ENCODE results near the gene ZYG11B. TPM values are rescaled to one million over a fixed set of nuclear protein-coding genes. Genes with fewer than 3 reads are reported as not detected.

The ZYG11B gene
- total and polyA plus RNA-seq, 2 donors (not counting 1 experiment from before 2014, with no cell fraction given), result 3.6 to 22.3 TPM

DNA sequence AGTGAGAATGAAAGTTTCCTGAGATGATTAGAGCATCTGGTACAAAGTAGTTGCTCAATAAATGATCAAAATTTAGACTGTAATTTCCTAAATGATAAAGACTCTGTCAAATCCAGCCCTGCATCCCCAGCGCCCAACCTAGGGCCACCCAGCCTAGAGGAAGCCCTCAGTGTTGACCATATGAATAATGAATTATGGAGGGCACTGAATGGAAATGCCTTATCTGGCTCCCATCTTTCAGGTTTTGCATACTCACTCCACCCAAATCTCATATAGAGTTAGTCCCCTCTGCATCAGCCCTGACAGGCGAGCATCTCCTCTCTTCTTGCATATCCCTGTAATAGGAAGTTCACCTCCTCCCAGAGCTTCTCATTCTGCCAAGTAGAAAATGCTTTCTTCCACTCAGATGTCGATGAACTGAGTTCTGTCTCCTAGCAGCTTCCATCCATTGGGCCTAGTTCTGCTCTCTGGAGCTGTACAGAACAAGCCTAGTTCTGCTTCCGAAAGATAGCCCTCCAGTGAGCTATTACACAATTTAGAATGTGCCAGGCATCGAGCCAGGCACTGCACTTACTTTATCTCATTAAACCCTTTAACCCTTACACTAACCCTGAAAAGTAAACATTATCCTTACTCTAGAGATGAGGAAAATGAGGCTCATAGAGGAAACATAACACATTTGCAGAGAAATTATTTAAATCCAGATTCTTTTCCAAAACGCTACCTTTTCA, 49.0 kb upstream of the ZYG11B start:
- peaks cover 6% of the 10 kb centered on the region for H3K4me1 Mint-ChIP-seq
- H3K27me3 Mint-ChIP-seq, result no peaks in the 10 kb centered on the region
- Histone ChIP-seq H4K20me1 (ENCODE audit: control insufficient read depth, insufficient read depth, low read length, poor library complexity, severe bottlenecking) (no peaks in the 10 kb centered on the region), H3K27ac (ENCODE audit: low read length in 2 of 2) (no peak overlapping the region), H2AFZ (ENCODE audit: insufficient read depth, low read depth, low read length, poor library complexity, severe bottlenecking) (no peak overlapping the region), H3K4me2 (replicated peaks; ENCODE audit: low read depth, low read length, poor library complexity, severe bottlenecking) (no peak overlapping the region), H3K9me3 (ENCODE audit: control extremely low read depth in 1 of 3, control insufficient read depth in 2 of 3, insufficient read depth in 1 of 3, low read length in 2 of 3) (no peaks in the 10 kb centered on the region), H3K4me1 (ENCODE audit: control insufficient read depth in 2 of 2, insufficient read depth in 2 of 2, low read length in 2 of 2) (no peaks in the 10 kb centered on the region), H3K79me2 (ENCODE audit: control insufficient read depth, insufficient read depth, low read length) (no peaks in the 10 kb centered on the region), H3K27me3 (replicated peaks in 1 of 4; ENCODE audit: control extremely low read depth in 1 of 4, control insufficient read depth in 3 of 4, insufficient read depth in 4 of 4, low read length in 3 of 4) (no peaks in the 10 kb centered on the region), H3K9ac (ENCODE audit: low read length) (no peak overlapping the region), H3K4me3 (ENCODE audit: control extremely low read depth in 1 of 5, extremely low read depth in 1 of 5, insufficient read depth in 1 of 5, low read depth in 2 of 5, low read length in 4 of 5) (no peak overlapping the region), H3K36me3 (replicated peaks in 1 of 2; ENCODE audit: control extremely low read depth in 1 of 2, control insufficient read depth in 1 of 2, extremely low read depth in 1 of 2, insufficient read depth in 2 of 2, low read length in 1 of 2) (peaks cover 4 to 44% of the 10 kb centered on the region in 2 experiments)
- intact Hi-C loops (cut with micrococcal nuclease), result no loop called here
- no peak for DNase-seq
- ATAC-seq (ENCODE audit: low read depth), result no peak
- no peak overlapping the region for H3K27ac Mint-ChIP-seq
- H3K9me3 Mint-ChIP-seq (ENCODE audit: insufficient read depth), result no peaks in the 10 kb centered on the region
- TF ChIP-seq EZH2 (IDR thresholded peaks at IDR 0.05; ENCODE audit: borderline replicate concordance, insufficient read depth, low read depth, low read length, poor library complexity, severe bottlenecking), result no peak
- TF ChIP-seq, protein P1, sequence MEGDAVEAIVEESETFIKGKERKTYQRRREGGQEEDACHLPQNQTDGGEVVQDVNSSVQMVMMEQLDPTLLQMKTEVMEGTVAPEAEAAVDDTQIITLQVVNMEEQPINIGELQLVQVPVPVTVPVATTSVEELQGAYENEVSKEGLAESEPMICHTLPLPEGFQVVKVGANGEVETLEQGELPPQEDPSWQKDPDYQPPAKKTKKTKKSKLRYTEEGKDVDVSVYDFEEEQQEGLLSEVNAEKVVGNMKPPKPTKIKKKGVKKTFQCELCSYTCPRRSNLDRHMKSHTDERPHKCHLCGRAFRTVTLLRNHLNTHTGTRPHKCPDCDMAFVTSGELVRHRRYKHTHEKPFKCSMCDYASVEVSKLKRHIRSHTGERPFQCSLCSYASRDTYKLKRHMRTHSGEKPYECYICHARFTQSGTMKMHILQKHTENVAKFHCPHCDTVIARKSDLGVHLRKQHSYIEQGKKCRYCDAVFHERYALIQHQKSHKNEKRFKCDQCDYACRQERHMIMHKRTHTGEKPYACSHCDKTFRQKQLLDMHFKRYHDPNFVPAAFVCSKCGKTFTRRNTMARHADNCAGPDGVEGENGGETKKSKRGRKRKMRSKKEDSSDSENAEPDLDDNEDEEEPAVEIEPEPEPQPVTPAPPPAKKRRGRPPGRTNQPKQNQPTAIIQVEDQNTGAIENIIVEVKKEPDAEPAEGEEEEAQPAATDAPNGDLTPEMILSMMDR (IDR thresholded peaks at IDR 0.05), result no peak
- 82% methylated on average over 3 of the region's 6 CpGs for WGBS (ENCODE audit: insufficient coverage)
- ChIA-PET POLR2A (interaction anchor here (0.7 kb wide), 1 partner anchor 9 kb away, joined by 3 read pairs; no protein-coding TSS in a partner anchor), CTCF (interaction anchor here (1.4 to 1.8 kb wide), 3 partner anchors 9 to 20 kb away, joined by 4 to 8 read pairs (median 4); no protein-coding TSS in a partner anchor)
- H3K4me3 Mint-ChIP-seq, result no peak overlapping the region

- TF ChIP-seq, protein P1 (IDR thresholded peaks at IDR 0.05), result no peak
- no peak for TF ChIP-seq EZH2 (IDR thresholded peaks at IDR 0.05; ENCODE audit: borderline replicate concordance, insufficient read depth, low read depth, low read length, poor library complexity, severe bottlenecking)
- Histone ChIP-seq H4K20me1 (ENCODE audit: control insufficient read depth, insufficient read depth, low read length, poor library complexity, severe bottlenecking) (no peaks in the 10 kb centered on the region), H3K4me3 (ENCODE audit: control extremely low read depth in 1 of 5, extremely low read depth in 1 of 5, insufficient read depth in 1 of 5, low read depth in 2 of 5, low read length in 4 of 5) (no peak overlapping the region), H2AFZ (ENCODE audit: insufficient read depth, low read depth, low read length, poor library complexity, severe bottlenecking) (no peak overlapping the region), H3K27ac (ENCODE audit: low read length in 2 of 2) (no peak overlapping the region), H3K9me3 (ENCODE audit: control extremely low read depth in 1 of 3, control insufficient read depth in 2 of 3, insufficient read depth in 1 of 3, low read length in 2 of 3) (peaks cover 0 to 3% (median 0%) of the 10 kb centered on the region in 3 donors), H3K4me1 (ENCODE audit: control insufficient read depth in 2 of 2, insufficient read depth in 2 of 2, low read length in 2 of 2) (no peaks in the 10 kb centered on the region), H3K27me3 (replicated peaks in 1 of 4; ENCODE audit: control extremely low read depth in 1 of 4, control insufficient read depth in 3 of 4, insufficient read depth in 4 of 4, low read length in 3 of 4) (no peaks in the 10 kb centered on the region), H3K36me3 (replicated peaks in 1 of 2; ENCODE audit: control extremely low read depth in 1 of 2, control insufficient read depth in 1 of 2, extremely low read depth in 1 of 2, insufficient read depth in 2 of 2, low read length in 1 of 2) (peaks cover 4 to 40% of the 10 kb centered on the region in 2 experiments), H3K79me2 (ENCODE audit: control insufficient read depth, insufficient read depth, low read length) (no peaks in the 10 kb centered on the region), H3K9ac (ENCODE audit: low read length) (no peak overlapping the region), H3K4me2 (replicated peaks; ENCODE audit: low read depth, low read length, poor library complexity, severe bottlenecking) (no peak overlapping the region)
- CTCF ChIA-PET, result no interaction called here
- WGBS (ENCODE audit: insufficient coverage), result no CpG with 5 or more reads among the region's 1 CpG
- Mint-ChIP-seq H3K27me3 (no peaks in the 10 kb centered on the region), H3K27ac (peak overlapping the region; percentile 18), H3K4me1 (peaks cover 6% of the 10 kb centered on the region), H3K4me3 (no peak overlapping the region), H3K9me3 (ENCODE audit: insufficient read depth) (no peaks in the 10 kb centered on the region)
- ATAC-seq (ENCODE audit: low read depth) (no peak), DNase-seq (no peak)
- intact Hi-C loops (cut with micrococcal nuclease), result no loop called here
- POLR2A ChIA-PET, result no interaction called here
Observed at GRCh38 chr1:52679048-52679447, 47.2 kb upstream of the ZYG11B start.
